Parathyroid adenoma (tissue), 2 donors: ENCODE data around the gene SPTLC2.
"Not testable (repeated sequence)": the region's sequence is repeated elsewhere in the genome, so short reads cannot be mapped to it uniquely, and the experiment has no call there.

Source experiments
- H2AFZ ChIP-seq: fragments of 300-600 bp; sonication (generic); one replicate; pipeline ENCODE4 v1.7.0; 2017; ENCODE audit warnings: antibody characterized with exemption, mild to moderate bottlenecking
- H3K27ac ChIP-seq: fragments of 300-600 bp; sonication (generic); one replicate; pipeline ENCODE4 v1.7.0; 2017
- H3K27me3 ChIP-seq: fragments of 300-600 bp; sonication (generic); one replicate; pipeline ENCODE4 v1.7.0; 2017; ENCODE audit warnings: low read length; ENCODE audit not compliant: control insufficient read depth, insufficient read depth
- H3K36me3 ChIP-seq: fragments of 300-600 bp; sonication (generic); one replicate; pipeline ENCODE4 v1.7.0; 2017; ENCODE audit warnings: low read length; ENCODE audit not compliant: control insufficient read depth, insufficient read depth
- H3K4me1 ChIP-seq: fragments of 300-600 bp; sonication (generic); one replicate; pipeline ENCODE4 v1.7.0; 2017; ENCODE audit warnings: control low read depth
- H3K4me2 ChIP-seq: fragments of 300-600 bp; sonication (generic); one replicate; pipeline ENCODE4 v1.7.0; 2017; ENCODE audit warnings: low read length
- H3K4me3 ChIP-seq: fragments of 300-600 bp; sonication (generic); one replicate; pipeline ENCODE4 v1.7.0; 2017; ENCODE audit warnings: low read depth, low read length
- H3K79me2 ChIP-seq: fragments of 300-600 bp; sonication (generic); one replicate; pipeline ENCODE4 v1.7.0; 2017; ENCODE audit warnings: control low read depth
- H3K9ac ChIP-seq: fragments of 300-600 bp; sonication (generic); one replicate; pipeline ENCODE4 v1.7.0; 2017; ENCODE audit warnings: mild to moderate bottlenecking
- H3K9me3 ChIP-seq: fragments of 300-600 bp; sonication (generic); one replicate; pipeline ENCODE4 v1.7.0; 2017; ENCODE audit warnings: low read length; ENCODE audit not compliant: control insufficient read depth
- CTCF ChIP-seq: fragments of 300-600 bp; sonication (generic); IDR thresholded peaks from one replicate; pipeline ENCODE4 v1.7.0; 2017; ENCODE audit warnings: antibody characterized with exemption, mild to moderate bottlenecking
- donor health status: primary hyperparathyroidism.

SPTLC2 gene

GRCh38 chr14:77543240-77543551 lies 73.2 kb downstream of the SPTLC2 start:
- Histone ChIP-seq H3K9me3 (no peaks in the 10 kb centered on the region), H3K9ac (no peak overlapping the region), H3K4me3 (no peak overlapping the region), H3K4me2 (no peak overlapping the region), H3K4me1 (no peaks in the 10 kb centered on the region), H3K27ac (no peak overlapping the region), H2AFZ (no peak overlapping the region), H3K36me3 (no peaks in the 10 kb centered on the region), H3K79me2 (peaks cover 2% of the 10 kb centered on the region), H3K27me3 (no peaks in the 10 kb centered on the region)
- no peak for TF ChIP-seq CTCF

GRCh38 chr14:77542421-77543239 lies 73.8 kb downstream of the SPTLC2 start:
- Histone ChIP-seq H3K9ac (no peak overlapping the region), H3K36me3 (no peaks in the 10 kb centered on the region), H3K9me3 (no peaks in the 10 kb centered on the region), H3K4me3 (no peak overlapping the region), H3K27me3 (no peaks in the 10 kb centered on the region), H2AFZ (no peak overlapping the region), H3K4me1 (no peaks in the 10 kb centered on the region), H3K4me2 (no peak overlapping the region), H3K27ac (no peak overlapping the region), H3K79me2 (peaks cover 2% of the 10 kb centered on the region)
- no peak for TF ChIP-seq CTCF

- no peaks in the 10 kb centered on the region for H3K27me3 ChIP-seq
- TF ChIP-seq CTCF = no peak
- H3K79me2 ChIP-seq = peaks cover 2% of the 10 kb centered on the region
- no peak overlapping the region for H3K27ac ChIP-seq
- H3K4me2 ChIP-seq = no peak overlapping the region
- H3K4me1 ChIP-seq = no peaks in the 10 kb centered on the region
- H3K9ac ChIP-seq = no peak overlapping the region
- no peak overlapping the region for H3K4me3 ChIP-seq
- H3K36me3 ChIP-seq = no peaks in the 10 kb centered on the region
- no peak overlapping the region for H2AFZ ChIP-seq
- no peaks in the 10 kb centered on the region for H3K9me3 ChIP-seq
These were observed 74.5 kb downstream of the SPTLC2 start for GRCh38 chr14:77541905-77542304.

GRCh38 chr14:77536951-77537350 lies 79.5 kb downstream of the SPTLC2 start:
- H3K4me3 ChIP-seq, H2AFZ ChIP-seq, H3K9me3 ChIP-seq, H3K27me3 ChIP-seq, H3K36me3 ChIP-seq, H3K9ac ChIP-seq, H3K79me2 ChIP-seq, H3K4me2 ChIP-seq, H3K4me1 ChIP-seq, H3K27ac ChIP-seq: not testable (repeated sequence)

- no peak for TF ChIP-seq CTCF
These were observed 85.4 kb downstream of the SPTLC2 start for GRCh38 chr14:77531071-77531470.

More at GRCh38 chr14:77531071-77531470, 85.4 kb downstream of the SPTLC2 start:
- no peaks in the 10 kb centered on the region for H3K27me3 ChIP-seq
- no peak overlapping the region for H2AFZ ChIP-seq
- no peak overlapping the region for H3K4me2 ChIP-seq
- no peaks in the 10 kb centered on the region for H3K36me3 ChIP-seq
- H3K27ac ChIP-seq = no peak overlapping the region
- no peaks in the 10 kb centered on the region for H3K9me3 ChIP-seq
- H3K79me2 ChIP-seq = peaks cover 2% of the 10 kb centered on the region
- no peak overlapping the region for H3K9ac ChIP-seq
- no peaks in the 10 kb centered on the region for H3K4me1 ChIP-seq
- H3K4me3 ChIP-seq = no peak overlapping the region
